IMR-90 (cell line): ENCODE data around the gene SLC12A4. TPM values are rescaled to one million over a fixed set of nuclear protein-coding genes. Genes with fewer than 3 reads are reported as not detected.

ENCODE experiments used
- ATAC-seq: fragments of 200-7000 bp; cut with Tn5 transposase; 2 replicates; pipeline ENCODE4 v1.9.1; 2020; ENCODE audit warnings: low read depth, mild to moderate bottlenecking, moderate library complexity
- BruUV-seq: library from RNA; stranded (reverse); fragments of 400-500 nt; replicated peaks from 2 replicates; lab custom pipeline; 2021; lab: Mats Ljungman, UMichigan
- CTCF ChIA-PET: fragments of 300-600 bp; formaldehyde crosslinking; extraction: SDS; loops from one replicate; lab custom pipeline; 2021; ENCODE audit warnings: antibody characterized with exemption; lab: Yijun Ruan, JAX
- POLR2A ChIA-PET: fragments of 300-600 bp; sonication (Branson Sonifier 250); formaldehyde crosslinking; loops from one replicate; lab custom pipeline; 2022; ENCODE audit warnings: antibody characterized with exemption; ENCODE audit not compliant: unreplicated experiment; lab: Charles Lee
- DNase-seq: peaks from one replicate; pipeline ENCODE4 v3.0.0; 2013
- H2AFZ ChIP-seq: replicated peaks from 2 replicates; pipeline ENCODE3; 2013; ENCODE audit warnings: low read length, mild to moderate bottlenecking; ENCODE audit not compliant: poor library complexity
- H2AK5ac ChIP-seq: 2 replicates; pipeline ENCODE4 v1.6.1; 2013; ENCODE audit warnings: low read depth, low read length, inconsistent platforms
- H2AK9ac ChIP-seq: replicated peaks from 2 replicates; pipeline ENCODE3; 2013; ENCODE audit warnings: mild to moderate bottlenecking, low read depth, low read length, moderate library complexity; ENCODE audit not compliant: poor library complexity
- H2BK120ac ChIP-seq: 2 replicates; pipeline ENCODE4 v1.6.1; 2013; ENCODE audit warnings: low read depth, low read length, inconsistent platforms
- H2BK15ac ChIP-seq: 3 replicates; pipeline ENCODE4 v1.6.1; 2013; ENCODE audit warnings: low read depth, low read length, inconsistent platforms
- H2BK20ac ChIP-seq: 2 replicates; pipeline ENCODE4 v1.6.1; 2013; ENCODE audit warnings: low read depth, mild to moderate bottlenecking, inconsistent platforms, low read length, moderate library complexity
- H2BK5ac ChIP-seq: 2 replicates; pipeline ENCODE4 v1.6.1; 2013; ENCODE audit warnings: mild to moderate bottlenecking, low read depth, low read length, inconsistent platforms; ENCODE audit not compliant: poor library complexity, severe bottlenecking
- H3K14ac ChIP-seq: replicated peaks from 2 replicates; pipeline ENCODE4 v1.6.1; 2013; ENCODE audit warnings: low read depth, low read length, inconsistent platforms
- H3K18ac ChIP-seq: 2 replicates; pipeline ENCODE4 v1.6.1; 2013; ENCODE audit warnings: low read depth, low read length, control low read depth
- H3K23ac ChIP-seq: 2 replicates; pipeline ENCODE4 v1.6.1; 2013; ENCODE audit warnings: low read depth, low read length, inconsistent platforms
- H3K27ac ChIP-seq: 2 replicates; pipeline ENCODE4 v1.5.1; 2013; ENCODE audit warnings: mild to moderate bottlenecking, control low read depth, low read length; ENCODE audit not compliant: insufficient read depth
- H3K27me3 ChIP-seq: 2 replicates; pipeline ENCODE4 v1.6.1; 2013; ENCODE audit warnings: low read length; ENCODE audit not compliant: control insufficient read depth, insufficient read depth
- H3K36me3 ChIP-seq: 2 replicates; pipeline ENCODE4 v1.6.1; 2013; ENCODE audit warnings: low read length, mixed read lengths; ENCODE audit not compliant: control insufficient read depth, insufficient read depth
- H3K4ac ChIP-seq: 2 replicates; pipeline ENCODE4 v1.6.1; 2013; ENCODE audit warnings: low read depth, low read length, inconsistent platforms
- H3K4me1 ChIP-seq: 2 replicates; pipeline ENCODE4 v1.6.1; 2013; ENCODE audit warnings: low read length, mixed read lengths; ENCODE audit not compliant: control insufficient read depth, insufficient read depth
- H3K4me2 ChIP-seq: 2 replicates; pipeline ENCODE4 v1.6.1; 2013; ENCODE audit warnings: low read depth, mild to moderate bottlenecking, control low read depth, low read length, moderate library complexity
- H3K4me3 ChIP-seq: 2 replicates; pipeline ENCODE4 v1.5.1; 2013; ENCODE audit warnings: low read depth, mild to moderate bottlenecking, control low read depth, low read length, moderate library complexity; ENCODE audit not compliant: insufficient read depth
- H3K56ac ChIP-seq: 2 replicates; pipeline ENCODE4 v1.6.1; 2013; ENCODE audit warnings: low read length, inconsistent platforms; ENCODE audit not compliant: insufficient read depth; ENCODE audit errors: extremely low read depth
- H3K79me1 ChIP-seq, 2 experiments: 2 replicates each; pipeline ENCODE4 v1.6.1; 2013; ENCODE audit warnings: low read length in 2 of 2, inconsistent platforms in 1 of 2, low read depth in 1 of 2
- H3K9ac ChIP-seq: 2 replicates; pipeline ENCODE4 v1.6.1; 2013; ENCODE audit warnings: low read depth, low read length, control low read depth
- H3K9me1 ChIP-seq: 2 replicates; pipeline ENCODE4 v1.6.1; 2013; ENCODE audit warnings: low read length, inconsistent platforms; ENCODE audit not compliant: insufficient read depth
- H3K9me3 ChIP-seq: 2 replicates; pipeline ENCODE4 v1.6.1; 2013; ENCODE audit warnings: low read length; ENCODE audit not compliant: control insufficient read depth, insufficient read depth
- H4K20me1 ChIP-seq: 2 replicates; pipeline ENCODE4 v1.6.1; 2013; ENCODE audit warnings: low read length, inconsistent platforms; ENCODE audit not compliant: insufficient read depth
- H4K5ac ChIP-seq: 2 replicates; pipeline ENCODE4 v1.6.1; 2013; ENCODE audit warnings: mild to moderate bottlenecking, low read depth, low read length, control low read depth
- H4K8ac ChIP-seq, 2 experiments: 2 replicates each; pipeline ENCODE4 v1.6.1; 2013; ENCODE audit warnings: low read depth in 2 of 2, low read length in 2 of 2, control low read depth in 1 of 2, inconsistent platforms in 1 of 2
- H4K91ac ChIP-seq: 2 replicates; pipeline ENCODE4 v1.6.1; 2013; ENCODE audit warnings: low read depth, low read length, inconsistent platforms; ENCODE audit not compliant: insufficient read depth
- BHLHE40 ChIP-seq: fragments of 150-350 bp; IDR thresholded peaks from 2 replicates; pipeline ENCODE4 v1.6.1; 2016; ENCODE audit warnings: mild to moderate bottlenecking, low read depth, low read length
- CEBPB ChIP-seq: IDR thresholded peaks from 2 replicates; pipeline ENCODE4 v1.6.1; 2012; ENCODE audit warnings: low read depth, low read length, improper control_type of control experiment
- CHD1 ChIP-seq: IDR thresholded peaks from 2 replicates; pipeline ENCODE4 v1.6.1; 2012; ENCODE audit warnings: low read depth, low read length, improper control_type of control experiment
- FOS ChIP-seq: fragments of 150-350 bp; IDR thresholded peaks from 2 replicates; pipeline ENCODE4 v1.6.1; 2016; ENCODE audit warnings: low read depth, low read length
- MAFK ChIP-seq: IDR thresholded peaks from 2 replicates; pipeline ENCODE4 v1.6.1; 2012; ENCODE audit warnings: low read depth, low read length, improper control_type of control experiment
- MXI1 ChIP-seq: IDR thresholded peaks from 2 replicates; pipeline ENCODE4 v1.6.1; 2012; ENCODE audit warnings: low read depth, mild to moderate bottlenecking, low read length, moderate library complexity, borderline replicate concordance
- NFE2L2 ChIP-seq: fragments of 150-350 bp; IDR thresholded peaks from 2 replicates; pipeline ENCODE4 v1.6.1; 2016; ENCODE audit warnings: low read depth, mild to moderate bottlenecking, low read length
- POLR2A ChIP-seq: IDR thresholded peaks from 2 replicates; pipeline ENCODE4 v1.6.1; 2012; ENCODE audit warnings: mild to moderate bottlenecking, low read depth, low read length
- RAD21 ChIP-seq: IDR thresholded peaks from 2 replicates; pipeline ENCODE4 v1.6.1; 2012; ENCODE audit warnings: low read length, improper control_type of control experiment
- RCOR1 ChIP-seq: IDR thresholded peaks from 2 replicates; pipeline ENCODE4 v1.6.1; 2012; ENCODE audit warnings: mild to moderate bottlenecking, low read length, improper control_type of control experiment; ENCODE audit not compliant: insufficient replicate concordance
- RFX5 ChIP-seq: IDR thresholded peaks from 2 replicates; pipeline ENCODE4 v1.8.0; 2012; ENCODE audit warnings: low read depth, mild to moderate bottlenecking, low read length, moderate library complexity
- SMC3 ChIP-seq: fragments of 150-350 bp; IDR thresholded peaks from 2 replicates; pipeline ENCODE4 v1.6.1; 2016; ENCODE audit warnings: low read depth, mild to moderate bottlenecking, antibody characterized with exemption, low read length, moderate library complexity
- WGBS, 2 experiments: methylation state at CpG; one replicate each; pipeline versions ENCODE4 v1.1.5 to v1.1.7; 2013; ENCODE audit warnings: missing lambda C conversion rate in 2 of 2; ENCODE audit not compliant: insufficient read length in 1 of 2; ENCODE audit errors: extremely low coverage in 2 of 2; 5-methylcytosine and 5-hydroxymethylcytosine counted together
- dilution Hi-C: fragments of 300-500 bp; cut with HindIII; formaldehyde crosslinking; loops from one replicate; pipeline ENCODE4 v1.14.3; 2018; ENCODE audit warnings: low sequenced_read_pairs; ENCODE audit not compliant: unreplicated experiment
- in situ Hi-C: fragments of 300-500 bp; cut with MboI; formaldehyde crosslinking; loops from 3 replicates; pipeline ENCODE4 v1.14.3; 2019; ENCODE audit warnings: low sequenced_read_pairs, inconsistent platforms, mixed read lengths
- intact Hi-C: fragments of 100-400 bp; cut with micrococcal nuclease; formaldehyde crosslinking; loops from 2 replicates; pipeline ENCODE4 v1.10.0; 2022
- polyA plus RNA-seq, 3 experiments: library from polyadenylated mRNA; depleted of rRNA; stranded (reverse); fragments of >200 nt; gene quantifications; 2 replicates each; pipeline ENCODE4 v1.2.3, GENCODE V29; 2012; ENCODE audit warnings: low replicate concordance in 1 of 3
- total RNA-seq: library from RNA; depleted of rRNA; stranded (reverse); fragments of >200 nt; gene quantifications from 2 replicates; pipeline ENCODE4 v1.2.3, GENCODE V29; 2012
- TF ChIP-seq, protein P1 (sequence below): fragments of 150-350 bp; IDR thresholded peaks from 2 replicates; pipeline ENCODE4 v1.6.1; 2016; ENCODE audit warnings: low read depth, mild to moderate bottlenecking, low read length, moderate library complexity, borderline replicate concordance
- TF ChIP-seq, protein P2 (sequence below): conservative IDR thresholded peaks from 2 replicates; pipeline ENCODE4 v1.5.1; 2012; ENCODE audit warnings: mild to moderate bottlenecking, low read depth, low read length, improper control_type of control experiment
- TF ChIP-seq, protein P3 (sequence below): fragments of 150-350 bp; IDR thresholded peaks from 2 replicates; pipeline ENCODE4 v1.6.1; 2017; ENCODE audit warnings: mild to moderate bottlenecking, antibody characterized with exemption, low read length, low read depth

The SLC12A4 gene
- total and polyA plus RNA-seq, 2 of the 4 experiments (the other 2 are of a cell fraction), result 36.6 to 132 TPM

DNA sequence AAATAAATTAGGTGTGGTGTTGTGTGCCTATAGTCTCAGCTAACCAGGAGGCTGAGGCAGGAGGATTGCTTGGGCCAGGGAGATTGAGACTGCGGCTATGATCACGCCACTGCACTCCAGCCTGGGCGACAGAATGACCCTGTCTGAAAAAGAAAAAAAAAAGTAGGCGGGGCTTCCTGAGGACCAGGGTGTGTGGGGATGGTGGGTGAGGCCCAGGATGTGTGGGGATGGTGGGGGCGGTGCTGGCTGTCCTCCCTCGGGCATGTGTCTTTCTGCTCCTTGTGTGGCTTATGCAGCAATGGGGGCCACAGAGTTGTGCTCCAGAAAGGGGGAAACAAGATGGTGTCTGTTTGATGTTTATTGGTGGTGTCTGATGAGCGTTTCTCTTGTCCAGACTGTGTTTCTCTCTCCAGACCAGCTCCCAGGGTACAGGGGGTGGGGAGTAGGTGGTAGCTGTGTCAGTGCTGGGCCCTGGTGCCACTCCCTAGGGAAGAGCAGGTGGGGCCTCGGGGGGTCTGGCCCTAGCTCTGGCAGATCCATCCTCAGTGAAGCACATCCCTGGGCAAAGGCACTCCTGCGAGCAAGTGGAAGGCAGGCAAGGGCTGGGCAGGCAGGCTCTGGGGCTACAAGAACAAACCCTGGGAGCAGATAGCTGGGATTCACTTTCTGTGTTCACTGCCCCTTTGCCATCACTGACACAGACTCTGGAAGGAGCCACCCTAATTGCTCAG lies 26.8 kb downstream of the SLC12A4 start:
- H2BK20ac ChIP-seq, result no peak overlapping the region
- ChIA-PET CTCF (interaction anchor here (0.8 kb wide), 1 partner anchor 113 kb away, joined by 3 read pairs; no protein-coding TSS in a partner anchor), POLR2A (no interaction called here)
- in situ Hi-C loops (loop anchor here (25.0 kb wide), 1 partner anchor 404 kb away; the partner anchor contains the start of gene RIPOR1), intact Hi-C loops (no loop called here), dilution Hi-C loops (no loop called here)
- H3K4me3 ChIP-seq, result no peak overlapping the region
- H4K91ac ChIP-seq, result no peak overlapping the region
- peaks cover 69% of the 10 kb centered on the region for H3K36me3 ChIP-seq
- ATAC-seq (peak; percentile 1; the same call in 1 of the 2 replicates), DNase-seq (no peak)
- peaks cover 16 to 78% of the 10 kb centered on the region in 2 experiments for H3K79me1 ChIP-seq
- no peak overlapping the region for H3K9ac ChIP-seq
- WGBS, 2 experiments, result 87% methylated on average over 6 of the region's 9 CpGs; no CpG with 5 or more reads in 1 of the 2 experiments
- H4K8ac ChIP-seq, result no peak overlapping the region
- TF ChIP-seq CEBPB (no peak), MXI1 (no peak), FOS (no peak), RCOR1 (no peak), RFX5 (no peak), NFE2L2 (no peak), POLR2A (no peak), BHLHE40 (no peak), MAFK (no peak), SMC3 (no peak), RAD21 (no peak), CHD1 (no peak)
- TF ChIP-seq, protein P1, sequence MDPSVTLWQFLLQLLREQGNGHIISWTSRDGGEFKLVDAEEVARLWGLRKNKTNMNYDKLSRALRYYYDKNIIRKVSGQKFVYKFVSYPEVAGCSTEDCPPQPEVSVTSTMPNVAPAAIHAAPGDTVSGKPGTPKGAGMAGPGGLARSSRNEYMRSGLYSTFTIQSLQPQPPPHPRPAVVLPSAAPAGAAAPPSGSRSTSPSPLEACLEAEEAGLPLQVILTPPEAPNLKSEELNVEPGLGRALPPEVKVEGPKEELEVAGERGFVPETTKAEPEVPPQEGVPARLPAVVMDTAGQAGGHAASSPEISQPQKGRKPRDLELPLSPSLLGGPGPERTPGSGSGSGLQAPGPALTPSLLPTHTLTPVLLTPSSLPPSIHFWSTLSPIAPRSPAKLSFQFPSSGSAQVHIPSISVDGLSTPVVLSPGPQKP, result no peak
- TF ChIP-seq, protein P2, sequence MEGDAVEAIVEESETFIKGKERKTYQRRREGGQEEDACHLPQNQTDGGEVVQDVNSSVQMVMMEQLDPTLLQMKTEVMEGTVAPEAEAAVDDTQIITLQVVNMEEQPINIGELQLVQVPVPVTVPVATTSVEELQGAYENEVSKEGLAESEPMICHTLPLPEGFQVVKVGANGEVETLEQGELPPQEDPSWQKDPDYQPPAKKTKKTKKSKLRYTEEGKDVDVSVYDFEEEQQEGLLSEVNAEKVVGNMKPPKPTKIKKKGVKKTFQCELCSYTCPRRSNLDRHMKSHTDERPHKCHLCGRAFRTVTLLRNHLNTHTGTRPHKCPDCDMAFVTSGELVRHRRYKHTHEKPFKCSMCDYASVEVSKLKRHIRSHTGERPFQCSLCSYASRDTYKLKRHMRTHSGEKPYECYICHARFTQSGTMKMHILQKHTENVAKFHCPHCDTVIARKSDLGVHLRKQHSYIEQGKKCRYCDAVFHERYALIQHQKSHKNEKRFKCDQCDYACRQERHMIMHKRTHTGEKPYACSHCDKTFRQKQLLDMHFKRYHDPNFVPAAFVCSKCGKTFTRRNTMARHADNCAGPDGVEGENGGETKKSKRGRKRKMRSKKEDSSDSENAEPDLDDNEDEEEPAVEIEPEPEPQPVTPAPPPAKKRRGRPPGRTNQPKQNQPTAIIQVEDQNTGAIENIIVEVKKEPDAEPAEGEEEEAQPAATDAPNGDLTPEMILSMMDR, result no peak
- TF ChIP-seq, protein P3, sequence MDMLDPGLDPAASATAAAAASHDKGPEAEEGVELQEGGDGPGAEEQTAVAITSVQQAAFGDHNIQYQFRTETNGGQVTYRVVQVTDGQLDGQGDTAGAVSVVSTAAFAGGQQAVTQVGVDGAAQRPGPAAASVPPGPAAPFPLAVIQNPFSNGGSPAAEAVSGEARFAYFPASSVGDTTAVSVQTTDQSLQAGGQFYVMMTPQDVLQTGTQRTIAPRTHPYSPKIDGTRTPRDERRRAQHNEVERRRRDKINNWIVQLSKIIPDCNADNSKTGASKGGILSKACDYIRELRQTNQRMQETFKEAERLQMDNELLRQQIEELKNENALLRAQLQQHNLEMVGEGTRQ, result no peak
- H2AK5ac ChIP-seq, result no peak overlapping the region
- H2AK9ac ChIP-seq, result peak overlapping the region; percentile 70
- no peaks in the 10 kb centered on the region for H3K27me3 ChIP-seq
- H3K56ac ChIP-seq, result no peak overlapping the region
- no peak overlapping the region for H3K4ac ChIP-seq
- peaks cover 4% of the 10 kb centered on the region for H3K4me1 ChIP-seq
- no peak overlapping the region for H4K5ac ChIP-seq
- H3K9me1 ChIP-seq, result peaks cover 4% of the 10 kb centered on the region; the same call in 1 of the 2 replicates
- H3K18ac ChIP-seq, result no peak overlapping the region
- H3K27ac ChIP-seq, result no peak overlapping the region
- no peak overlapping the region for H3K4me2 ChIP-seq
- BruUV-seq, result no TSS peak
- no peak overlapping the region; the same call in 1 of the 2 replicates for H3K23ac ChIP-seq
- H2BK120ac ChIP-seq, result no peak overlapping the region
- H2BK5ac ChIP-seq, result no peak overlapping the region
- H3K9me3 ChIP-seq, result no peaks in the 10 kb centered on the region
- peaks cover 54% of the 10 kb centered on the region for H4K20me1 ChIP-seq
- no peak overlapping the region for H2BK15ac ChIP-seq
- no peak overlapping the region for H2AFZ ChIP-seq
- H3K14ac ChIP-seq, result no peak overlapping the region
